Thoracic aorta (tissue), 2 donors: ENCODE data around the gene CUBN. TPM values are rescaled to one million over a fixed set of nuclear protein-coding genes. Genes with fewer than 3 reads are reported as not detected.

ENCODE experiments used
- ATAC-seq: fragments of 150-250 bp; one replicate; pipeline ENCODE4 v1.8.0; 2017; ENCODE audit warnings: low read depth; ENCODE audit not compliant: insufficient number of reproducible peaks, low FRiP score
- DNase-seq: peaks from one replicate; pipeline ENCODE4 v3.0.0-alpha.2; 2020; ENCODE audit warnings: low spot score
- H3K27ac ChIP-seq, 2 donors: fragments of 200-600 bp; sonication (generic); 1 replicate in 1 of 2; 2 replicates in 1 of 2; pipeline ENCODE4 v1.5.1; 2016; ENCODE audit warnings: mild to moderate bottlenecking in 2 of 2, moderate library complexity in 2 of 2
- H3K27me3 ChIP-seq: fragments of 200-600 bp; sonication (generic); replicated peaks from 2 replicates; pipeline ENCODE4 v1.6.0; 2016; ENCODE audit warnings: mild to moderate bottlenecking; ENCODE audit not compliant: insufficient read depth
- H3K36me3 ChIP-seq: fragments of 200-600 bp; sonication (generic); one replicate; pipeline ENCODE4 v1.5.1; 2016
- H3K4me1 ChIP-seq, 2 donors: fragments of 200-600 bp; sonication (generic); 1 replicate in 1 of 2; 2 replicates in 1 of 2; pipeline versions ENCODE4 v1.5.1 to v1.6.0; 2016; ENCODE audit warnings: low read depth in 2 of 2, mild to moderate bottlenecking in 1 of 2; ENCODE audit not compliant: control insufficient read depth in 1 of 2
- H3K4me3 ChIP-seq: fragments of 200-600 bp; sonication (generic); 2 replicates; pipeline ENCODE4 v1.5.1; 2016; ENCODE audit warnings: mild to moderate bottlenecking
- H3K9me3 ChIP-seq: fragments of 200-600 bp; sonication (generic); 2 replicates; pipeline ENCODE4 v1.5.1; 2016
- CTCF ChIP-seq: fragments of 200-600 bp; sonication (generic); IDR thresholded peaks from one replicate; pipeline ENCODE4 v1.5.1; 2019; ENCODE audit warnings: antibody characterized with exemption
- total RNA-seq, 2 donors: library from RNA; depleted of rRNA; stranded (reverse); fragments of >200 nt; gene quantifications; one replicate each; pipeline versions ENCODE4 v1.1.0 to v1.2.3, GENCODE V29; 2016

Gene CUBN
- total RNA-seq, 2 donors from 2014 or later, result 4.1 to 4.6 TPM

GRCh38 chr10:16866541-16867275 lies 262.9 kb downstream of the CUBN start:
- ATAC-seq (no peak), DNase-seq (no peak)
- Histone ChIP-seq H3K9me3 (no peaks in the 10 kb centered on the region), H3K4me1 (no peaks in the 10 kb centered on the region), H3K27ac (no peak overlapping the region), H3K36me3 (no peaks in the 10 kb centered on the region), H3K4me3 (no peak overlapping the region), H3K27me3 (no peaks in the 10 kb centered on the region)
- TF ChIP-seq CTCF, result no peak

GRCh38 chr10:16865766-16866165 lies 263.8 kb downstream of the CUBN start:
- no peaks in the 10 kb centered on the region for H3K9me3 ChIP-seq
- DNase-seq, result no peak
- H3K36me3 ChIP-seq, result no peaks in the 10 kb centered on the region
- H3K27ac ChIP-seq, result no peak overlapping the region
- H3K27me3 ChIP-seq, result no peaks in the 10 kb centered on the region
- no peak for TF ChIP-seq CTCF
- no peak for ATAC-seq
- no peaks in the 10 kb centered on the region for H3K4me1 ChIP-seq
- no peak overlapping the region for H3K4me3 ChIP-seq

GRCh38 chr10:16863766-16864165 lies 265.8 kb downstream of the CUBN start:
- TF ChIP-seq CTCF, result no peak
- Histone ChIP-seq H3K36me3 (no peaks in the 10 kb centered on the region), H3K27me3 (no peaks in the 10 kb centered on the region), H3K4me1 (no peaks in the 10 kb centered on the region), H3K27ac (no peak overlapping the region), H3K9me3 (no peaks in the 10 kb centered on the region), H3K4me3 (no peak overlapping the region)
- no peak for DNase-seq
- no peak for ATAC-seq

- ATAC-seq, result no peak
- no peak for TF ChIP-seq CTCF
- Histone ChIP-seq H3K4me3 (no peak overlapping the region), H3K27ac (no peak overlapping the region), H3K36me3 (no peaks in the 10 kb centered on the region), H3K27me3 (no peaks in the 10 kb centered on the region), H3K4me1 (peaks cover 3 to 18% of the 10 kb centered on the region in 2 donors), H3K9me3 (no peaks in the 10 kb centered on the region)
- DNase-seq, result no peak
These were observed 272.2 kb downstream of the CUBN start for GRCh38 chr10:16857419-16857818.

- TF ChIP-seq CTCF, result no peak
- peaks cover 3 to 18% of the 10 kb centered on the region in 2 donors for H3K4me1 ChIP-seq
- H3K4me3 ChIP-seq, result no peak overlapping the region
- H3K36me3 ChIP-seq, result no peaks in the 10 kb centered on the region
- H3K27me3 ChIP-seq, result no peaks in the 10 kb centered on the region
- H3K9me3 ChIP-seq, result no peaks in the 10 kb centered on the region
- DNase-seq (no peak), ATAC-seq (no peak)
- H3K27ac ChIP-seq, result no peak overlapping the region
These were observed 273.0 kb downstream of the CUBN start for GRCh38 chr10:16856567-16856966.
